Activated CD4-positive, alpha-beta T cell treated with anti-CD3 and anti-CD28 coated beads for 36 hours (primary cell): Measurements from ENCODE around the gene PWWP2B. TPM values are rescaled to one million over a fixed set of nuclear protein-coding genes. Genes with fewer than 3 reads are reported as not detected.

Source experiments
- ATAC-seq: fragments of 200-7000 bp; cut with Tn5 transposase; one replicate; pipeline ENCODE4 v1.10.0; 2021; ENCODE audit warnings: mild to moderate bottlenecking, moderate library complexity
- CTCF ChIA-PET: fragments of 350-600 bp; sonication (Branson Sonifier 250); formaldehyde crosslinking; loops from one replicate; lab custom pipeline; 2021; ENCODE audit warnings: antibody characterized with exemption; lab: Charles Lee
- POLR2A ChIA-PET: fragments of 350-600 bp; sonication (Branson Sonifier 250); formaldehyde crosslinking; loops from one replicate; lab custom pipeline; 2021; ENCODE audit warnings: antibody characterized with exemption, inconsistent platforms; lab: Charles Lee
- DNase-seq: peaks from one replicate; pipeline ENCODE4 v3.0.0-alpha.2; 2020
- H3K27ac Mint-ChIP-seq: one replicate; pipeline ENCODE4 v1.8.0; 2021; ENCODE audit warnings: mixed read lengths
- H3K27me3 Mint-ChIP-seq: one replicate; pipeline ENCODE4 v1.8.0; 2021; ENCODE audit warnings: mixed read lengths
- H3K36me3 Mint-ChIP-seq: one replicate; pipeline ENCODE4 v1.8.0; 2021; ENCODE audit warnings: low read depth, mixed read lengths
- H3K4me1 Mint-ChIP-seq: one replicate; pipeline ENCODE4 v1.8.0; 2021; ENCODE audit warnings: mixed read lengths
- H3K4me3 Mint-ChIP-seq: one replicate; pipeline ENCODE4 v1.8.0; 2021; ENCODE audit warnings: mild to moderate bottlenecking, moderate library complexity, mixed read lengths
- H3K9me3 Mint-ChIP-seq: one replicate; pipeline ENCODE4 v1.8.0; 2021; ENCODE audit warnings: low read depth, mixed read lengths
- intact Hi-C, 2 experiments: fragments of 100-400 bp; cut with DNase I in 1 of 2; cut with micrococcal nuclease in 1 of 2; formaldehyde crosslinking; loops; one replicate each; pipeline versions ENCODE4 v1.14.2 to v1.15.1; 2022 to 2024; cut with DNase I, micrococcal nuclease
- total RNA-seq, 2 experiments: library from RNA; stranded (reverse); gene quantifications; one replicate each; pipeline ENCODE4 v1.2.3, GENCODE V29; 2021

The PWWP2B gene
- total RNA-seq, 2 experiments from 2014 or later = 2.4 to 2.9 TPM

DNA sequence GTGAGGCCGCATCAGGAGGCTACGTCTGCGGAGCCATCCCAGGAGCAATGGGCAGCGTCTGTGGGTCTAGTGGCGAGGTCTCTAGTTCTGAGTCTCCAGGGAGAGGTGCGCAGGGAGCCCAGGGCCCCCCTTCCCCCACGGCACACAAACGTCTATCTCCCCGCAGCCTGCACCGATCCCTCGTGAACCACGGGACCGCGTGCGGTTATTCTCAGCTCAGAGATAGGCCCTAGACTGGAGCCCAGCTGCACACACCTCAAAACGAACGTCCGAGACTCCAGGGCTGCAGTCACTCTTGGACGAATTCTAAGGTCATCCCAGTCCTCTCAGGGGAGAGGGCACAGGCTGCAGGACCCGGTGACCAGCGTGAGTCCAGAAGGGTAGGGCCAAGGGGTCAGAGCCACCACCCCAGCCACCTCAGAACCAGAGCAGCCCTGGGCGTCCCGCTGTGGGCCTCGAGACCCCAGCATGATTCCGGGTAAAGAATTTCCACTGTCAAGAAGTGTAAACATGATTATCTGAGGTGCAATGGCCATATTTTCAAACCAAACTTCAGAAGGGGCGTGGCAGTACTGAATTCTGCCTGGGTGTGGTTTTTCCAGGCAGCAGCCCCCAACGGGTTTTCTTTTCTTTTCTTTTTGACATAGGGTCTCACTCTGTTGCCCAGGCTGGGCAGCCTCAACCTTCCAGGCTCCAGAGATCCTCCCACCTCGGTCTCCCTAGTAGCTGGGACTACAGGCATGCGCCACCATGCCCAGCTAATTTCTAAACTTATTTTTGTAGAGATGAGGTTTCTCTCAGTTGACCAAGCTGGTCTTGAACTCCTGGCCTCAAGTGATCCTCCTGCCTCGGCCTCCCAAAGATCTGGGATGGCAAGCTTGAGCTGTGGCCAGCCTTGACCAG is 57.5 kb downstream of the PWWP2B start:
- intact Hi-C loops = no loop called here
- no peaks in the 10 kb centered on the region for H3K9me3 Mint-ChIP-seq

DNA sequence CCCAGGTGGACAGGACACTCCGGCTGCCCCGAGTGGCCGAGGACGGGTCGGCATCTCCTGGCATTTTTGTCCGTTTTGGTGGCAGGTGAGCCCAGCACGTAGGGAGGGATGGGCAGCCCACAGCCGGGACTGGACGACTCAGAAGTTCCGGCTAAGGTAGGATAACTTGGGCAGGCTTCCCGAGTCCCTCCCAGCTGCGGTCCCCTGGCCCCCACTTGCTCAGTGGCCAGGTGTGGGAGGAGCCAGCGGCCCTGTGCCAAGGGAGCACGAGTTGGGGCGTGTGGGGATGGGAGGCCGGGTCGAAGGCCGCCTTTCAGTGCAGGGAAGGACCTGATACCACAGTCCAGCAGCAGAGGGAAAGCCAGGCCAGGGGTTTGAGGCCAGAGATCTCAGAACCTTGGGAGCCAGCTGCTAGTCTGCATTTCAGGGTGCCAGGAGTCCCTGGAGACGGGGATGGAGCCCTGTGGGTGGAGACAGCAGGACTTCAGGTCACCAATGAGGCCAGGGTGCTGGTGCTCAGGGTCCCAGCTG is 58.5 kb downstream of the PWWP2B start:
- no peak overlapping the region for H3K4me3 Mint-ChIP-seq
- H3K27ac Mint-ChIP-seq = no peak overlapping the region
- H3K27me3 Mint-ChIP-seq = no peaks in the 10 kb centered on the region
- CTCF ChIA-PET = interaction anchor here (0.9 to 1.1 kb wide), 3 partner anchors 92 to 237 kb away, joined by 3 to 4 read pairs (median 3); no protein-coding TSS in a partner anchor
- intact Hi-C loops = no loop called here
- DNase-seq = no peak
- H3K9me3 Mint-ChIP-seq = no peaks in the 10 kb centered on the region
- POLR2A ChIA-PET = no interaction called here
- H3K4me1 Mint-ChIP-seq = peaks cover 16% of the 10 kb centered on the region
- no peaks in the 10 kb centered on the region for H3K36me3 Mint-ChIP-seq
- no peak for ATAC-seq

More for the DNA sequence above, 57.5 kb downstream of the PWWP2B start:
- H3K36me3 Mint-ChIP-seq = no peaks in the 10 kb centered on the region
- DNase-seq (no peak), ATAC-seq (no peak)
- H3K27ac Mint-ChIP-seq = no peak overlapping the region
- H3K4me3 Mint-ChIP-seq = no peak overlapping the region
- peaks cover 16% of the 10 kb centered on the region for H3K4me1 Mint-ChIP-seq
- ChIA-PET CTCF (interaction anchor here (0.6 to 1.4 kb wide), 6 partner anchors 44 to 236 kb away, joined by 3 to 5 read pairs (median 4); no protein-coding TSS in a partner anchor), POLR2A (no interaction called here)
- H3K27me3 Mint-ChIP-seq = no peaks in the 10 kb centered on the region

DNA sequence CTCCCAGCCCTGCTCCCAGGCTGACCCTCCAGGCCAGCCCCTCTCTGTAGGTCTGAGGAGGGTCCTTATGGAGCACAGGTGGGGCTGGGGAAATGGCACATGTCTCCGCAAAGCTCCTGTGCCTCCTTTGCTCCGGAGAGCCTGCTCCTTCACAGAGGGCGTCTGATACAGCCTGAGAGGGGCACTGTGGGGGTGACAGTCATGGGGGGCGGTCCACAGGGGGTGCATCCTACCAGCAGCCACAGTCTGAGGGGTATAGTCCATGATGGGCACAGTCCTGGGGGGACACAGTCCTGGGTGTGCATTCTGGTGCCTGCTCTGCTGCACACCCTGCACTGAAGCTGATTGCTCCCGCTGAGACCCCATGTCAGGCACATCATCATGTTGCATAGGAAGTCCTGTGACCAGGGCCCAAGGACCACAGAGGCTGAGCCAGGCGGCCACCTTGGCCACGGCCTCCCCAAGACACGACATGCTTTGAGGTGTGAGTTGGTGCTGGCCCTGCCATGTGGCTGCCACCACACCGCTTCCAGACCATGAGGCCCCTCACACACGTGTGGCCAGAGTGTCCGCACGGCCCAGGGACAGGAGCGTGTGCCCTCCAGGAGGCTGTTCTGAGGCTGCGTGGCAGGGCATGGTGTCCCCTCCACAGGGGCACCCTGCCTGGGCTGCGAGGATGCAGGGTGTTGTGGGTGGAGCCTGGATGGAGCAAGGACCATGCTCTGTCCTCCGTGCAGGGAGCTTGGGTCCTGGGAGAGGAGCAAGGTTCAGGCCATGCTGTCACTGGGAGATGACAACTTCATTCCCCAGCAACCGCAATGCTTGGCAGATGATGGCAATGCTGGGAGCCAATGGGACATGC is 59.2 kb downstream of the PWWP2B start:
- ChIA-PET POLR2A (no interaction called here), CTCF (interaction anchor here (0.5 to 1.0 kb wide), 3 partner anchors 91 to 525 kb away, joined by 3 read pairs; no protein-coding TSS in a partner anchor)
- Mint-ChIP-seq H3K27me3 (no peaks in the 10 kb centered on the region), H3K27ac (no peak overlapping the region), H3K9me3 (no peaks in the 10 kb centered on the region), H3K4me1 (peaks cover 16% of the 10 kb centered on the region), H3K4me3 (no peak overlapping the region), H3K36me3 (no peaks in the 10 kb centered on the region)
- ATAC-seq = no peak
- DNase-seq = no peak
- intact Hi-C loops = no loop called here

DNA sequence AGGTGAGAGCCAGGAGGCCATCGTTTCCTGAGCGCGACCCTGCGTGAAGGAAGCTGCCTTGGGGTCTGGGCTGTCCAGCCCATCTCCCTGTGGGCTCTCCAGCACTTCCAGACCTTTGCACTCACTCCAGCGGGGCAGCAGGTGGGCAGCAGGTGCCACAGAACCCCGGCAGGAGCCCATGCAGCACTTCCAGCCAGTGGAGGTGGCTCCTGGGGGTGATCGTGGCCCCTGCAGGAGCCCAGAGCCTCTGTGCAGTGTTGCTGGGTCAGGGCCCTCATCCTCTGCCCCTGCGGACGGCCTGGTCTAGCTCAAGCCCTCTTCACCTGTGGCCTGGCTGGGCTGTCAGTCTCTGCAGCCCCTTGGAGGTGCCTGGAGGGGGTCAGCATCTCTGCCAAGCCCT is 59.9 kb downstream of the PWWP2B start:
- CTCF ChIA-PET = interaction anchor here (0.6 kb wide), 1 partner anchor 96 kb away, joined by 3 read pairs; no protein-coding TSS in a partner anchor
- no peak for ATAC-seq
- intact Hi-C loops = no loop called here

DNA sequence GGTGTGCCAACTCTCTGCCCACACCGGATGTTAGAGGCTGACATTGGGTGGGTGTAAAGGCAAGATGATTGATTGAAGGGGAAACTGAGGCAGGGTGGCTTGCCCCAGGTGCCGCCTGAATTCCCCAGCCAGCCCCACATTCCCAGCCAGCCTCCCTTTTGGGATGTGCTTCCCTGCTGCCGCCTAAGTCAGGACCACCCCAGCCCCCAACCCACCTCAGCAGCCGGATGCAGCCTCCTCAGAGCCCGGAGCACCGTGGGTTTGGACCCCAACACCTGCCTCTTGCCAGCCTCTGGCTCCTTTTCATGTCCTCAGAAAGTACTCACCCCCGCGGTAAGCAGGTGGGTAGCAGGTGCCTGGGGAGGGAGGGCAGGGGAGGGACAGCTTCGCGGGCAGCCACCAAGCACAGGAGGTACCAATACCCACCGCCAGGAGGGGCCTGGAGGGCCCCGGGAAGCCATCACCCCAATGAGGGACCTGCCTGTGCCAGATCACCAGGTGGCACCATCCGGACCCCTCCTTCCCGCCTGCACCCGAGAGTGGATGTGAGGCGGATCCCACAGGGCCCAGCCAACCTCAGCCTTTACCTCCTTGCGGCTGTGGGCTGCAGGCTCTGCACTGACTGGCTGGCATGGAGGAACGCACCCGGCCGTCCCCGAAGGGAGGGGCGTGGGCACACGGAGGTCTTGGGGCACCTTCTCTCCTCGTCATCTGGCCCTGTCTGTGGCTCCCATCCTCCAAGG is 60.5 kb downstream of the PWWP2B start:
- Mint-ChIP-seq H3K27me3 (no peaks in the 10 kb centered on the region), H3K27ac (no peak overlapping the region), H3K36me3 (no peaks in the 10 kb centered on the region), H3K4me3 (no peak overlapping the region), H3K4me1 (peaks cover 7% of the 10 kb centered on the region), H3K9me3 (no peaks in the 10 kb centered on the region)
- intact Hi-C loops = loop anchor here (1.0 kb wide), 1 partner anchor 180 kb away; no protein-coding TSS in a partner anchor
- ATAC-seq (no peak), DNase-seq (peak; percentile 36)
- ChIA-PET POLR2A (no interaction called here), CTCF (interaction anchor here (1.6 kb wide), 1 partner anchor 14 kb away, joined by 7 read pairs; no protein-coding TSS in a partner anchor)

More for the DNA sequence above, 59.9 kb downstream of the PWWP2B start:
- H3K27ac Mint-ChIP-seq = no peak overlapping the region
- POLR2A ChIA-PET = no interaction called here
- H3K36me3 Mint-ChIP-seq = no peaks in the 10 kb centered on the region
- no peaks in the 10 kb centered on the region for H3K27me3 Mint-ChIP-seq
- H3K4me1 Mint-ChIP-seq = peaks cover 11% of the 10 kb centered on the region
- H3K9me3 Mint-ChIP-seq = no peaks in the 10 kb centered on the region
- no peak for DNase-seq
- H3K4me3 Mint-ChIP-seq = no peak overlapping the region

DNA sequence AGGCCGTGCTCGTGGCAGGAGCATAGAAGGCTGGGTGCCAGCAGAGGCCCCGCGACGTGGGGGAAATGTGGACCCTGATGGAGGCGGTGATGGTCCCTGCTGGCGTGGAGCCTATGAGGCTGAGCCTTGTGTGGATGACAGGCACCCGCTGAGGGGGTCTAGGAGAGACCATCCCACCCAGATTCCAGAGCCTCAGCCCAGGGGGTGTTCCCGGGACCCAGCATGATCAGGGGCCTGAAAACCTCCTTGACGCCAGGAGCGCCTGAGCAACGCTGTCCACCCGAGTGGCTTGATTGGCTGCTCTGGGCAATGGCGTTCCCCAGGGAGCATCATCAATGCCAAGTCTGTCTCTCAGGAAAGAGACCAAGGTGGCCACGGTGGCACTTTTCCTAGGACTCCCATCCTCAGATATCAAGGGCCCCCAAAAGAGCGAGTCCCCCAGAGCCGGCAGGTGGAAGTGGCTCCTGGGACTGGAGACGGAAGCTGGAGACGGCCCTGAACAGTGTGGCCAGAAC is 61.1 kb downstream of the PWWP2B start:
- ChIA-PET POLR2A (no interaction called here), CTCF (interaction anchor here (1.2 to 2.2 kb wide), 5 partner anchors 13 to 195 kb away, joined by 3 to 11 read pairs (median 6); no protein-coding TSS in a partner anchor)
- Mint-ChIP-seq H3K36me3 (no peaks in the 10 kb centered on the region), H3K27ac (no peak overlapping the region), H3K9me3 (no peaks in the 10 kb centered on the region), H3K27me3 (no peaks in the 10 kb centered on the region), H3K4me1 (peaks cover 2% of the 10 kb centered on the region), H3K4me3 (no peak overlapping the region)
- DNase-seq (peak; percentile 4), ATAC-seq (peak; percentile 3)
- intact Hi-C loops = loop anchor here (1.0 kb wide), 1 partner anchor 179 kb away; no protein-coding TSS in a partner anchor

DNA sequence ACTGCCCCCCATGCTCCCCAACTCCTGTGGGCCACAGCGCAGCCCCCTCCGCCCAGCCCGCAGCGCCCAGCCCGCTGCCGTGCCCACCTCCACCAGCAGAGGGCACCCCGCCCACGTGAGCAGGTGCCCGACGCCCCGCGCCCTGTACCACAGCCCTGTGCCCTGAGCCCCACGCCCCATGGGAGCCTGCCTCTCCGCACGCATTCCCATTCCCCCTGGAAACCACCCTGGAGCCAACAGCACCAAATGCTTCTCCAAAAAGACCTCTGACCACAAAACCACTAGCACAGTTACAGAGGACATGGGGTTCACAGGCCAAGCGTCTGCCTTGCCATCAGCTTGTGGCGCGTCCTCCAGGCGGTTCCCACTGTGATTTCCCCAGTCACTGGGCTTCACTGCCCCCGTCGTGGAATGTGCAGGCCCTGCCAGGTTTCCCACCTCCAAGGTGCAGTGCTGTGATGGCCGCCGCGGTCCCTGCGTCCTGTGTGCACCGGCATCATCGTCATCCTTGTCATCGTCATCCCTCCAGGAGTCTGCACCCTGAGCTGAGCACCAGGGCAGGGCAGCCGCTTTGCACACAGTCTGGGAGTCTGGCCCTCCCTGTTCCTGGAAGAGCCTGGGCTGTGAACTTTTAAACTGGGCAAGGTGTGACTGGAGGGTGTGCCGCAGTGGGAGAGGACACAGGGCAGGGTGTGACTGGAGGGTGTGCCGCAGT is 61.7 kb downstream of the PWWP2B start:
- Mint-ChIP-seq H3K4me3 (no peak overlapping the region), H3K9me3 (no peaks in the 10 kb centered on the region), H3K27me3 (no peaks in the 10 kb centered on the region), H3K36me3 (no peaks in the 10 kb centered on the region), H3K4me1 (peaks cover 2% of the 10 kb centered on the region), H3K27ac (no peak overlapping the region)
- ChIA-PET POLR2A (no interaction called here), CTCF (interaction anchor here (0.6 to 2.2 kb wide), 10 partner anchors 12 to 194 kb away, joined by 3 to 11 read pairs (median 4); no protein-coding TSS in a partner anchor)
- intact Hi-C loops = loop anchor here (1.0 kb wide), 1 partner anchor 179 kb away; no protein-coding TSS in a partner anchor
- DNase-seq (peak; percentile 79), ATAC-seq (peak; percentile 86)

DNA sequence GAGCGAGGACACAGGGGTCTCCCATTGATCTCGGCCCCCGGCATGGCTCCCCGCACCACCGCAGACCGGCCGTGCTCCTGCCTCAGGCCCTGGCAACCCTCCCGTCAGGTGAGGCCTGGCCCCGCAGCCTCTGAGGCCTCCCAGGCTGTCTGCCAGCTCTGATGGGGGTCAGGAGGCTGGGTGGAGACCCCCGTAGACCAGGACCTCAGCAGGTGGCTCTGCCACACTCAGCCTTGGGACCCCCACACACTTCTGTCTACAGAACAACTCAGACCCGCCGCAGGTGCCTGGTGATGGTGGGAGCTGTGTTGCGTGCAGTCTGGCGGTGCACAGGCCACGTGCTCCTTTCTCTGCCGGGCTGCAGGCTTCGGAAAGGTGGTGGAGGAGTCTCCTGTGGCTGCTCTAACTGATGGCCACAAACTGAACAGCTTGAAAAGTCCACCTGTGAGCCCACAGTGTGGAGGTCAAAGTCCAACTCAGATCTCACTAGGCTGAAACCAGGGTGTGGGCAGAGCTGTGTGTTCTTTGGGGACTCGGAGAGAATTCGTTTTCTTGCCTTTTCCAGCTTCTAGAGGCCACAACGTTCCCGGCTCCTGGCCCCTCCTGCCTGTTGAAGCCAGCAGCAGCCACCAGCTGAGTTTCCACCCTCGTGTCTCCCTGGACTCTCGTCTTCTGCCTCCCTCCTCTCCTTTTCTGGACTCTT is 62.5 kb downstream of the PWWP2B start:
- intact Hi-C loops = no loop called here
- CTCF ChIA-PET = interaction anchor here (0.6 to 2.2 kb wide), 10 partner anchors 12 to 193 kb away, joined by 3 to 11 read pairs (median 4); no protein-coding TSS in a partner anchor
- POLR2A ChIA-PET = interaction anchor here (0.6 kb wide), 1 partner anchor 245 kb away, joined by 4 read pairs; no protein-coding TSS in a partner anchor
- ATAC-seq = no peak
- H3K9me3 Mint-ChIP-seq = no peaks in the 10 kb centered on the region
- H3K27me3 Mint-ChIP-seq = no peaks in the 10 kb centered on the region
- H3K4me3 Mint-ChIP-seq = no peak overlapping the region
- H3K4me1 Mint-ChIP-seq = peaks cover 2% of the 10 kb centered on the region
- DNase-seq = peak; percentile 3
- H3K27ac Mint-ChIP-seq = no peak overlapping the region
- no peaks in the 10 kb centered on the region for H3K36me3 Mint-ChIP-seq

DNA sequence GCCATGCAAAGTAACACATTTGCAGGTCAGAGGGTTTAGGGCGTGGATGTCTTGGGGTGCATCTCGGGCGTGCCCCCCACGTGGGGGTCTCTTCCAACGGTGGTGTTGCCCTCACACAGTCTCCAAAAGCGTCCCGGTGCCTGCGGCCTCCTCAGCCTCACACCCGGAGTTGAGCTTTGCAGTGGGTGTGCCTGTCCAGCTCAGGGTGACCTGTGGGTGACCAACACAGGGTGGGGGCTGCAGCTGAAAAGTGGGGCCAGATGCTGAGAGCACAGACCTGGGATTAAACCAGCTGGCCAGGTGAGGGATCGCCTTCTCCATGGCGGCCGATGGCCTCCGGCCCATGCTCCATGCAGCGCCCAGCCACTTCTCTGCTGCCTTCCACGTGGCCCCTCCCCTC is 63.1 kb downstream of the PWWP2B start:
- peaks cover 2% of the 10 kb centered on the region for H3K4me1 Mint-ChIP-seq
- ChIA-PET CTCF (interaction anchor here (1.0 to 2.2 kb wide), 5 partner anchors 97 to 227 kb away, joined by 3 to 11 read pairs (median 4); no protein-coding TSS in a partner anchor), POLR2A (no interaction called here)
- intact Hi-C loops = no loop called here
- ATAC-seq (no peak), DNase-seq (peak; percentile 5)
- H3K27ac Mint-ChIP-seq = no peak overlapping the region
- no peaks in the 10 kb centered on the region for H3K36me3 Mint-ChIP-seq
- H3K27me3 Mint-ChIP-seq = no peaks in the 10 kb centered on the region
- no peak overlapping the region for H3K4me3 Mint-ChIP-seq
- no peaks in the 10 kb centered on the region for H3K9me3 Mint-ChIP-seq
